Coronary artery (tissue), 2 donors: ENCODE results near the gene TTC13.

ENCODE experiments used
- DNase-seq: peaks from one replicate; pipeline ENCODE4 v3.0.0-alpha.2; 2017; ENCODE audit warnings: low spot score
- H3K27ac ChIP-seq, 2 donors: fragments of 200-600 bp; sonication (generic); one replicate each; pipeline ENCODE4 v1.5.1; 2016 to 2019
- H3K4me3 ChIP-seq: fragments of 200-600 bp; sonication (generic); 2 replicates; pipeline ENCODE4 v1.5.1; 2016; ENCODE audit warnings: mild to moderate bottlenecking, moderate library complexity
- TF ChIP-seq, protein P1 (sequence below): fragments of 200-600 bp; sonication (generic); IDR thresholded peaks from one replicate; pipeline ENCODE4 v1.5.1; 2019; ENCODE audit warnings: antibody characterized with exemption

TTC13 gene

DNA sequence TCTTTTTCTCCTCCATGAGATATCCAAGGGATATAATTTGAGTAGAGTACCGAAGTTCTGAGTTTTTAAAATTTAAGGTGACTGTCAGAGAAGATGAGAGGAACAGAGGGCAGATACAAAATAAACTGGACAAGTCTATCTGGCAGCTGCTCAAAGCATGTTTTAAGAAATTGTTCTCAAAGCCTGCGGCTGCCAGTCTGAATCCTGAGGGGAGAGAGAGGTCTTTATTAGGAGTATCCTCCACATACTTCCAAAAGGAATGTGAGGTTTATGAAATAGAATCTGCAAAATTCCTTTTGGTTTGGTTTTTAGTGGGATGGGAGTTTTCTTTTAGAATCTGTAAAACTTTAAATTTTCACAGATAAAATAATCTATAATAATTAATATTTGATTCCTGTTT is 41.3 kb downstream of the TTC13 start:
- TF ChIP-seq, protein P1, sequence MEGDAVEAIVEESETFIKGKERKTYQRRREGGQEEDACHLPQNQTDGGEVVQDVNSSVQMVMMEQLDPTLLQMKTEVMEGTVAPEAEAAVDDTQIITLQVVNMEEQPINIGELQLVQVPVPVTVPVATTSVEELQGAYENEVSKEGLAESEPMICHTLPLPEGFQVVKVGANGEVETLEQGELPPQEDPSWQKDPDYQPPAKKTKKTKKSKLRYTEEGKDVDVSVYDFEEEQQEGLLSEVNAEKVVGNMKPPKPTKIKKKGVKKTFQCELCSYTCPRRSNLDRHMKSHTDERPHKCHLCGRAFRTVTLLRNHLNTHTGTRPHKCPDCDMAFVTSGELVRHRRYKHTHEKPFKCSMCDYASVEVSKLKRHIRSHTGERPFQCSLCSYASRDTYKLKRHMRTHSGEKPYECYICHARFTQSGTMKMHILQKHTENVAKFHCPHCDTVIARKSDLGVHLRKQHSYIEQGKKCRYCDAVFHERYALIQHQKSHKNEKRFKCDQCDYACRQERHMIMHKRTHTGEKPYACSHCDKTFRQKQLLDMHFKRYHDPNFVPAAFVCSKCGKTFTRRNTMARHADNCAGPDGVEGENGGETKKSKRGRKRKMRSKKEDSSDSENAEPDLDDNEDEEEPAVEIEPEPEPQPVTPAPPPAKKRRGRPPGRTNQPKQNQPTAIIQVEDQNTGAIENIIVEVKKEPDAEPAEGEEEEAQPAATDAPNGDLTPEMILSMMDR: no peak
- Histone ChIP-seq H3K4me3 (no peak overlapping the region), H3K27ac (no peak overlapping the region)
- DNase-seq: no peak

DNA sequence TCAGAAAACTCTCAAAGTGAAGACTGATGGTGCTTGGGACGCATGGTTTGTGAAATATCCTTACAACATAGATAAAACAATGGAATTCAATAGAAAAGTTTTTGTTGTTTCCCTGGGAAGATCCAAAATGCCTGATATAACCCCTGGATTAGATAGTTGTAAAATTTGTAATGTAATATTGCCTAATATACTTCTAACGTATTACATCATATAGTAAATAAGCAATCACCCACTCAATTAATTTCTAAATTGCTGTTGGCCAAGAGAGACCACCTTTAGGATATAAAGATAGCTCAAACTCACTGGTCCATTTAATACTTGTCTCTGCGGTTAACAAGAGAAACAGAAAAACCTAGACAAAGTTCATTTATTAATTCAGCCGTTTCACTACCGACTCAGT is 42.2 kb downstream of the TTC13 start:
- no peak overlapping the region for H3K27ac ChIP-seq
- DNase-seq: no peak
- no peak overlapping the region for H3K4me3 ChIP-seq
- TF ChIP-seq, protein P1: no peak

DNA sequence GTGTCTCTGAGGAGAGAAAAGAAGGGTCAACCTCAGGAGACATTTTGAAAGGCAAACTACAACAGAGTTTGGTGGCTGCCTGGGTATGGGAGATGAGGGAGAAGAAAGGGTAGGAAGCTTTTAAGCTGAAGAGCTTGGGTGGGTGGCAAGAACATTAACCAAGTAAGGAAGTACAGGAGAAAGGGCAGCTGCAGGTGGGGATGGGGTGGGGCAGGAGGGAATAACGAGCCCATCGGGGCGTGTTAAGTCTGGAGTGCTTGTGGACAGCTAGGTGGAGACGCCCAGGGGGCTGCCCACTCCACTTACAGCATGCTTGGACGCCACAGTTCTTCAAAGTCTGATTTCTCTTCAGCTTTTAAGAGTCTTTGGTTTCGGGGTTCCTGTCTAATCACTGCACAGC is 42.8 kb downstream of the TTC13 start:
- Histone ChIP-seq H3K27ac (no peak overlapping the region), H3K4me3 (no peak overlapping the region)
- DNase-seq: no peak
- TF ChIP-seq, protein P1: no peak

DNA sequence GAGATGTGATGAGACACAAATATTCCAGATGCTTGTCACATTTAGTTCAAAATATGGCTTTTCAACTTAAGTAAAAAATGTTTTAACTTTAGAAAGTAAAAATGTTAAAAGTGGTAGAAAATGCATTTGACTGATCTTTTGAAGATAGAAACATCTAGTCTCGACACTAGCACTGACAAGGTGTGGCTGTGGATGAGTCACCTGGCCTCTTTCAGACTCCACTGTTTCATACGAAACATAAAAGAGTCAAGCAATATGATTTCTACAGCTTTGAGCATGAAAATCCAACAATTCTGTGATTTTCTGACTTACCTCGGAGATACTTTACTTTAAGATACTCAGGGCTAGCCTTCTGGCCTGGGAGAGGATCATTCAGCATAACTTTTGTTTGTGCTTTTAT is 47.7 kb downstream of the TTC13 start:
- no peak overlapping the region for H3K4me3 ChIP-seq
- no peak overlapping the region for H3K27ac ChIP-seq
- no peak for DNase-seq
- TF ChIP-seq, protein P1: no peak

DNA sequence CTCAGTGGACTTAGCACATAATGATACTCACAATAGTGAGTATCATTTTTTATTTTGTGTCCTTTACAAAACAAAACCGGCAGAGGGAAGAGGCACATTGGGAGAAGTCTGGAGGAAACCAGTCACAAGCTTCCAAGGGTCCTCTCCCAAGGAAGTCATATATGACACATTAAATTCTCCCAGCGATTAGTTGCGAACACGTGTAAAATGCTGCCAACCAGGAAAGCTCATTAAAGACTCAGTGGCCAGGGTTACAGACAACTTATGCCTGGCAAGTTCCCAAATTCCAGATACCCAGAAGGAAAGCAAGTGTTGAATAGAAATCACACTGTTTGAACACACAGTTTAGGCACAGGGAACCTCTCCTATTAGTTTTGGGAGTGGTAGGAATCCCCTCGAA is 52.5 kb downstream of the TTC13 start:
- TF ChIP-seq, protein P1: no peak
- no peak for DNase-seq
- Histone ChIP-seq H3K27ac (no peak overlapping the region), H3K4me3 (no peak overlapping the region)

DNA sequence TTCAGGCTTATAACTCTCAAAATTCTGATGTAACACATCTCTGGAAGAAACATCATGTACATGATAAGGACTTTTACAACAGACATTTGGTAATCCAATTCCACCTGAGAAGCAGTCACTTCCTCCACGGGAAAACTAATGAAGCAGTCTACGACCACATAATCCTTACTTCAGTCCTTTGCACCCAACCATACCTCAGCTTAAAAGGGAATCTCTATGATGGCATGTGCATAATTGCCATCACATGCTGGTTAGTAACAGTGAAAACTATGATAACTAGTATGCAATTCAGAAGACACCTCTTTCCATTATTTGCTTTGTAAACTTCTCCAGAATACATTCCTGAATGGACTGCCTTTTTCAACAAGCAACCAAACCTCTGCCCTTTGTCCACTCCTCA is 53.1 kb downstream of the TTC13 start:
- Histone ChIP-seq H3K27ac (no peak overlapping the region), H3K4me3 (no peak overlapping the region)
- TF ChIP-seq, protein P1: no peak
- DNase-seq: no peak

DNA sequence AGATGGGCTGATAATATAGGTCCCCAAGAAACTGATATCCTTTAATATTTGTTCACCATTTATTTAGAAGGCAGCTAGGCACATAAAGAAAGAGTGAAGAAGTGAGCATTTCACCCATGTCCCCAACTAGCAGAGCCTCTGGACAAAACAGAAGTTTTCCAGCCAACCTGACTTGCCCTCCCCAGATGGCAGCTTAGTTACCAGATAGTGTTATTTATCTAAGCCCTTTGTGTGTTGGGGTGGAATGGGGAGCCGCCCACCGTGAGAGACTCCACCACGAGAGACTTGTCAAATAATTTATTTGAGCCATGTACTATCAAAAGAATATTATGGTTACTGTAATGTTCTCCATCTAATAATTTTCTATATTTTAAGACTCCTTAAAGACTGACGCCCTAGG is 55.5 kb downstream of the TTC13 start:
- TF ChIP-seq, protein P1: no peak
- Histone ChIP-seq H3K4me3 (no peak overlapping the region), H3K27ac (no peak overlapping the region)
- no peak for DNase-seq
